ENCODE results near the gene OR8K3. TPM values are rescaled to one million over a fixed set of nuclear protein-coding genes. Genes with fewer than 3 reads are reported as not detected.

Gene OR8K3
- total RNA-seq, result not detected

- no peak for DNase-seq
- Mint-ChIP-seq H3K36me3 (ENCODE audit: low read depth) (no peaks in the 10 kb centered on the region), H3K9me3 (peaks cover 9% of the 10 kb centered on the region), H3K4me3 (no peak within 1 kb of the TSS), H3K27me3 (no peaks in the 10 kb centered on the region), H3K4me1 (no peaks in the 10 kb centered on the region), H3K27ac (no peak within 1 kb of the TSS)
- ChIA-PET CTCF (no interaction called here), POLR2A (no interaction called here)
Observed at GRCh38 chr11:56314844-56315243, at the start of gene OR8K3. TSS of gene OR8K3 (plus strand) at chr11:56315144. CDS start at chr11:56318307, 3,163 bp downstream.

GRCh38 chr11:56271092-56271491, 43.9 kb upstream of the OR8K3 start:
- no peaks in the 10 kb centered on the region for H3K36me3 Mint-ChIP-seq (ENCODE audit: low read depth)
- H3K4me3 Mint-ChIP-seq, result no peak overlapping the region
- POLR2A ChIA-PET, result no interaction called here

GRCh38 chr11:56273854-56274253, 41.1 kb upstream of the OR8K3 start, which contains the start of gene OR5T1:
TSS of gene OR5T1 (plus strand) at chr11:56274154. CDS start at chr11:56275639, 1,485 bp downstream.
- no peak for DNase-seq
- Mint-ChIP-seq H3K27ac (no peak within 1 kb of the TSS), H3K9me3 (peaks cover 17% of the 10 kb centered on the region), H3K4me3 (no peak within 1 kb of the TSS), H3K27me3 (no peaks in the 10 kb centered on the region), H3K4me1 (no peaks in the 10 kb centered on the region), H3K36me3 (ENCODE audit: low read depth) (no peaks in the 10 kb centered on the region)
- POLR2A ChIA-PET, result no interaction called here
- CTCF ChIA-PET, result no interaction called here

More at GRCh38 chr11:56271092-56271491, 43.9 kb upstream of the OR8K3 start:
- Mint-ChIP-seq H3K4me1 (no peaks in the 10 kb centered on the region), H3K27ac (no peak overlapping the region), H3K9me3 (peaks cover 20% of the 10 kb centered on the region), H3K27me3 (no peaks in the 10 kb centered on the region)
- DNase-seq, result no peak
- CTCF ChIA-PET, result no interaction called here

GRCh38 chr11:56292154-56292553, 22.8 kb upstream of the OR8K3 start, which contains the start of gene OR8H1:
TSS of gene OR8H1 (minus strand) at chr11:56292254. CDS start at chr11:56291062, 1,192 bp downstream.
- Mint-ChIP-seq H3K4me3 (no peak within 1 kb of the TSS), H3K27ac (no peak within 1 kb of the TSS), H3K36me3 (ENCODE audit: low read depth) (no peaks in the 10 kb centered on the region), H3K9me3 (peaks cover 5% of the 10 kb centered on the region), H3K4me1 (no peaks in the 10 kb centered on the region), H3K27me3 (no peaks in the 10 kb centered on the region)
- ChIA-PET CTCF (no interaction called here), POLR2A (no interaction called here)
- DNase-seq, result no peak

GRCh38 chr11:56296898-56297297, 18.0 kb upstream of the OR8K3 start:
- CTCF ChIA-PET, result no interaction called here
- no peak for DNase-seq
- Mint-ChIP-seq H3K27ac (no peak overlapping the region), H3K4me3 (no peak overlapping the region), H3K36me3 (ENCODE audit: low read depth) (no peaks in the 10 kb centered on the region), H3K4me1 (no peaks in the 10 kb centered on the region), H3K9me3 (peaks cover 3% of the 10 kb centered on the region), H3K27me3 (no peaks in the 10 kb centered on the region)
- POLR2A ChIA-PET, result no interaction called here

- H3K9me3 Mint-ChIP-seq, result peaks cover 37% of the 10 kb centered on the region
- H3K36me3 Mint-ChIP-seq (ENCODE audit: low read depth), result no peaks in the 10 kb centered on the region
- no peak overlapping the region for H3K27ac Mint-ChIP-seq
- no peaks in the 10 kb centered on the region for H3K4me1 Mint-ChIP-seq
- ChIA-PET CTCF (no interaction called here), POLR2A (no interaction called here)
- H3K27me3 Mint-ChIP-seq, result no peaks in the 10 kb centered on the region
- no peak for DNase-seq
- H3K4me3 Mint-ChIP-seq, result no peak overlapping the region
Observed at GRCh38 chr11:56307836-56308235, 7.1 kb upstream of the OR8K3 start.

- peaks cover 2% of the 10 kb centered on the region for H3K9me3 Mint-ChIP-seq
- no peak overlapping the region for H3K27ac Mint-ChIP-seq
- H3K36me3 Mint-ChIP-seq (ENCODE audit: low read depth), result no peaks in the 10 kb centered on the region
- no peak for DNase-seq
- H3K4me3 Mint-ChIP-seq, result no peak overlapping the region
- no peaks in the 10 kb centered on the region for H3K4me1 Mint-ChIP-seq
- no peaks in the 10 kb centered on the region for H3K27me3 Mint-ChIP-seq
- ChIA-PET POLR2A (no interaction called here), CTCF (no interaction called here)
Observed at GRCh38 chr11:56331861-56332491, 17.0 kb downstream of the OR8K3 start.

- DNase-seq, result no peak
- no peaks in the 10 kb centered on the region for H3K27me3 Mint-ChIP-seq
- POLR2A ChIA-PET, result no interaction called here
- H3K36me3 Mint-ChIP-seq (ENCODE audit: low read depth), result no peaks in the 10 kb centered on the region
- H3K27ac Mint-ChIP-seq, result no peak overlapping the region
- no peaks in the 10 kb centered on the region for H3K4me1 Mint-ChIP-seq
- CTCF ChIA-PET, result no interaction called here
- H3K9me3 Mint-ChIP-seq, result peaks cover 2% of the 10 kb centered on the region
- no peak overlapping the region for H3K4me3 Mint-ChIP-seq
Observed at GRCh38 chr11:56333156-56333555, 18.2 kb downstream of the OR8K3 start.

- ChIA-PET CTCF (no interaction called here), POLR2A (no interaction called here)
- Mint-ChIP-seq H3K4me1 (no peaks in the 10 kb centered on the region), H3K9me3 (peaks cover 21% of the 10 kb centered on the region), H3K4me3 (no peak overlapping the region), H3K36me3 (ENCODE audit: low read depth) (no peaks in the 10 kb centered on the region), H3K27ac (no peak overlapping the region), H3K27me3 (no peaks in the 10 kb centered on the region)
- no peak for DNase-seq
Observed at GRCh38 chr11:56340289-56340688, 25.3 kb downstream of the OR8K3 start.

- no peak for DNase-seq
- Mint-ChIP-seq H3K27me3 (no peaks in the 10 kb centered on the region), H3K9me3 (peaks cover 14% of the 10 kb centered on the region), H3K27ac (no peak within 1 kb of the TSS), H3K4me3 (no peak within 1 kb of the TSS), H3K4me1 (no peaks in the 10 kb centered on the region), H3K36me3 (ENCODE audit: low read depth) (no peaks in the 10 kb centered on the region)
- POLR2A ChIA-PET, result no interaction called here
- CTCF ChIA-PET, result no interaction called here
Observed at GRCh38 chr11:56345739-56346138, 30.8 kb downstream of the OR8K3 start, which contains the start of gene OR8K1. TSS of gene OR8K1 (plus strand) at chr11:56346039. CDS start at chr11:56346039, 0 bp downstream.

GRCh38 chr11:56353991-56354390, 39.0 kb downstream of the OR8K3 start, which contains the start of gene OR8J1:
TSS of gene OR8J1 (plus strand) at chr11:56354291. CDS start at chr11:56360247, 5,956 bp downstream.
- no peak within 1 kb of the TSS for H3K27ac Mint-ChIP-seq
- no peak within 1 kb of the TSS for H3K4me3 Mint-ChIP-seq
- no peaks in the 10 kb centered on the region for H3K27me3 Mint-ChIP-seq
- DNase-seq, result no peak
- no peaks in the 10 kb centered on the region for H3K4me1 Mint-ChIP-seq
- no peaks in the 10 kb centered on the region for H3K36me3 Mint-ChIP-seq (ENCODE audit: low read depth)
- ChIA-PET CTCF (no interaction called here), POLR2A (no interaction called here)
- H3K9me3 Mint-ChIP-seq, result peaks cover 3% of the 10 kb centered on the region

Other genes starting within 250 kb of the OR8K3 start
- gene OR8I2, start 221.8 kb upstream of the OR8K3 start, total RNA-seq, result not detected
- gene OR8H2, start 211.5 kb upstream of the OR8K3 start, total RNA-seq, result not detected
- gene OR8H3, start 192.8 kb upstream of the OR8K3 start, total RNA-seq, result not detected
- gene OR8J3, start 174.9 kb upstream of the OR8K3 start, total RNA-seq, result not detected
- gene OR8K5, start 154.8 kb upstream of the OR8K3 start, total RNA-seq, result not detected
- not detected for gene OR5J2, start 138.5 kb upstream of the OR8K3 start, total RNA-seq
- gene OR5T2, start 80.9 kb upstream of the OR8K3 start, total RNA-seq, result not detected
- gene OR5T3, start 62.9 kb upstream of the OR8K3 start, total RNA-seq, result not detected
- not detected for gene OR5T1, start 41.0 kb upstream of the OR8K3 start, total RNA-seq
- gene OR8H1, start 22.9 kb upstream of the OR8K3 start, total RNA-seq, result not detected
- not detected for gene OR8K1, start 30.9 kb downstream of the OR8K3 start, total RNA-seq
- not detected for gene OR8J1, start 39.1 kb downstream of the OR8K3 start, total RNA-seq
- not detected for gene OR8U1, start 60.5 kb downstream of the OR8K3 start, total RNA-seq
- not detected for gene OR5AL1, start 97.6 kb downstream of the OR8K3 start, total RNA-seq
- not detected for gene OR5M3, start 158.2 kb downstream of the OR8K3 start, total RNA-seq
- gene OR5M8, start 176.2 kb downstream of the OR8K3 start, total RNA-seq, result not detected
- gene OR5M11, start 228.1 kb downstream of the OR8K3 start, total RNA-seq, result not detected